Activated CD4-positive, alpha-beta memory T cell treated with anti-CD3 and anti-CD28 coated beads for 36 hours (primary cell): ENCODE measurements around the gene PRDM16. TPM values are rescaled to one million over a fixed set of nuclear protein-coding genes. Genes with fewer than 3 reads are reported as not detected.

Experiments used
- CTCF ChIA-PET: fragments of 350-600 bp; sonication (Branson Sonifier 250); formaldehyde crosslinking; loops from one replicate; lab custom pipeline; 2021; ENCODE audit warnings: antibody characterized with exemption, inconsistent platforms; lab: Charles Lee
- POLR2A ChIA-PET: fragments of 350-600 bp; sonication (Branson Sonifier 250); formaldehyde crosslinking; loops from one replicate; lab custom pipeline; 2021; ENCODE audit warnings: antibody characterized with exemption; lab: Charles Lee
- DNase-seq: peaks from one replicate; pipeline ENCODE4 v3.0.0-alpha.2; 2020
- H3K27ac Mint-ChIP-seq: one replicate; pipeline ENCODE4 v1.8.0; 2021; ENCODE audit warnings: mixed read lengths
- H3K27me3 Mint-ChIP-seq: one replicate; pipeline ENCODE4 v1.8.0; 2021; ENCODE audit warnings: mixed read lengths
- H3K36me3 Mint-ChIP-seq: one replicate; pipeline ENCODE4 v1.8.0; 2021; ENCODE audit warnings: mixed read lengths
- H3K4me1 Mint-ChIP-seq: one replicate; pipeline ENCODE4 v1.8.0; 2021; ENCODE audit warnings: low read depth, mixed read lengths
- H3K4me3 Mint-ChIP-seq: one replicate; pipeline ENCODE4 v1.8.0; 2021; ENCODE audit warnings: mild to moderate bottlenecking, mixed read lengths
- H3K9me3 Mint-ChIP-seq: one replicate; pipeline ENCODE4 v1.8.0; 2021; ENCODE audit warnings: mixed read lengths
- intact Hi-C: fragments of 100-400 bp; cut with micrococcal nuclease; formaldehyde crosslinking; loops from one replicate; pipeline ENCODE4 v1.15.1; 2023
- total RNA-seq, 2 experiments: library from RNA; stranded (reverse); gene quantifications; one replicate each; pipeline ENCODE4 v1.2.3, GENCODE V29; 2021

The PRDM16 gene
- total RNA-seq, 2 experiments from 2014 or later: not detected

- Mint-ChIP-seq H3K4me3 (no peak overlapping the region), H3K4me1 (no peaks in the 10 kb centered on the region), H3K36me3 (no peaks in the 10 kb centered on the region), H3K9me3 (no peaks in the 10 kb centered on the region), H3K27me3 (no peaks in the 10 kb centered on the region), H3K27ac (no peak overlapping the region)
- ChIA-PET POLR2A (no interaction called here), CTCF (no interaction called here)
- intact Hi-C loops: no loop called here
- DNase-seq: no peak
Measured at GRCh38 chr1:3474016-3474415, 405.0 kb downstream of the PRDM16 start.

- ChIA-PET POLR2A (no interaction called here), CTCF (no interaction called here)
- H3K27me3 Mint-ChIP-seq: no peaks in the 10 kb centered on the region
- H3K9me3 Mint-ChIP-seq: no peaks in the 10 kb centered on the region
- no peaks in the 10 kb centered on the region for H3K4me1 Mint-ChIP-seq
- intact Hi-C loops: no loop called here
- H3K27ac Mint-ChIP-seq: no peak overlapping the region
- no peak for DNase-seq
- H3K4me3 Mint-ChIP-seq: no peak overlapping the region
- no peaks in the 10 kb centered on the region for H3K36me3 Mint-ChIP-seq
Measured at GRCh38 chr1:3474421-3474820, 405.4 kb downstream of the PRDM16 start.

- ChIA-PET POLR2A (no interaction called here), CTCF (no interaction called here)
- DNase-seq: no peak
- Mint-ChIP-seq H3K36me3 (no peaks in the 10 kb centered on the region), H3K27me3 (no peaks in the 10 kb centered on the region), H3K4me1 (no peaks in the 10 kb centered on the region), H3K9me3 (no peaks in the 10 kb centered on the region), H3K4me3 (no peak overlapping the region), H3K27ac (no peak overlapping the region)
- intact Hi-C loops: no loop called here
Measured at GRCh38 chr1:3475839-3476573, 407.0 kb downstream of the PRDM16 start.

GRCh38 chr1:3476666-3477065, 407.7 kb downstream of the PRDM16 start:
- Mint-ChIP-seq H3K9me3 (no peaks in the 10 kb centered on the region), H3K27ac (no peak overlapping the region), H3K4me1 (no peaks in the 10 kb centered on the region), H3K4me3 (no peak overlapping the region), H3K27me3 (no peaks in the 10 kb centered on the region), H3K36me3 (no peaks in the 10 kb centered on the region)
- ChIA-PET POLR2A (no interaction called here), CTCF (no interaction called here)
- intact Hi-C loops: no loop called here
- no peak for DNase-seq

- H3K27ac Mint-ChIP-seq: no peak overlapping the region
- no peaks in the 10 kb centered on the region for H3K9me3 Mint-ChIP-seq
- CTCF ChIA-PET: no interaction called here
- no peaks in the 10 kb centered on the region for H3K36me3 Mint-ChIP-seq
- no peaks in the 10 kb centered on the region for H3K4me1 Mint-ChIP-seq
- no peak for DNase-seq
- intact Hi-C loops: no loop called here
- no peak overlapping the region for H3K4me3 Mint-ChIP-seq
- no peaks in the 10 kb centered on the region for H3K27me3 Mint-ChIP-seq
- POLR2A ChIA-PET: no interaction called here
Measured at GRCh38 chr1:3477241-3477995, 408.4 kb downstream of the PRDM16 start.

- intact Hi-C loops: no loop called here
- ChIA-PET CTCF (interaction anchor here (0.8 kb wide), 1 partner anchor 25 kb away, joined by 4 read pairs; no protein-coding TSS in a partner anchor), POLR2A (no interaction called here)
- H3K4me3 Mint-ChIP-seq: no peak overlapping the region
- H3K36me3 Mint-ChIP-seq: no peaks in the 10 kb centered on the region
- H3K9me3 Mint-ChIP-seq: no peaks in the 10 kb centered on the region
- H3K4me1 Mint-ChIP-seq: no peaks in the 10 kb centered on the region
- no peak for DNase-seq
- H3K27me3 Mint-ChIP-seq: no peaks in the 10 kb centered on the region
- no peak overlapping the region for H3K27ac Mint-ChIP-seq
Measured at GRCh38 chr1:3478187-3478586, 409.2 kb downstream of the PRDM16 start.

GRCh38 chr1:3479511-3480368, 410.7 kb downstream of the PRDM16 start:
- no peaks in the 10 kb centered on the region for H3K9me3 Mint-ChIP-seq
- no peak overlapping the region for H3K4me3 Mint-ChIP-seq
- H3K27ac Mint-ChIP-seq: no peak overlapping the region
- no peaks in the 10 kb centered on the region for H3K27me3 Mint-ChIP-seq
- DNase-seq: no peak
- no peaks in the 10 kb centered on the region for H3K36me3 Mint-ChIP-seq
- intact Hi-C loops: no loop called here
- POLR2A ChIA-PET: no interaction called here
- CTCF ChIA-PET: interaction anchor here (1.0 to 1.9 kb wide), 2 partner anchors 11 to 27 kb away, joined by 3 to 8 read pairs; no protein-coding TSS in a partner anchor
- H3K4me1 Mint-ChIP-seq: no peaks in the 10 kb centered on the region

GRCh38 chr1:3480369-3480719, 411.3 kb downstream of the PRDM16 start:
- CTCF ChIA-PET: interaction anchor here (1.9 kb wide), 1 partner anchor 27 kb away, joined by 8 read pairs; no protein-coding TSS in a partner anchor
- DNase-seq: no peak
- Mint-ChIP-seq H3K9me3 (no peaks in the 10 kb centered on the region), H3K27me3 (no peaks in the 10 kb centered on the region), H3K4me1 (no peaks in the 10 kb centered on the region), H3K4me3 (no peak overlapping the region), H3K36me3 (no peaks in the 10 kb centered on the region), H3K27ac (no peak overlapping the region)
- POLR2A ChIA-PET: no interaction called here
- intact Hi-C loops: no loop called here

GRCh38 chr1:3481046-3481445, 412.0 kb downstream of the PRDM16 start:
- intact Hi-C loops: no loop called here
- Mint-ChIP-seq H3K36me3 (no peaks in the 10 kb centered on the region), H3K27ac (no peak overlapping the region), H3K27me3 (no peaks in the 10 kb centered on the region), H3K9me3 (no peaks in the 10 kb centered on the region), H3K4me3 (no peak overlapping the region), H3K4me1 (no peaks in the 10 kb centered on the region)
- no peak for DNase-seq
- CTCF ChIA-PET: interaction anchor here (1.9 kb wide), 1 partner anchor 28 kb away, joined by 8 read pairs; no protein-coding TSS in a partner anchor
- POLR2A ChIA-PET: no interaction called here

GRCh38 chr1:3481836-3482375, 412.9 kb downstream of the PRDM16 start:
- POLR2A ChIA-PET: no interaction called here
- CTCF ChIA-PET: interaction anchor here (1.4 to 1.9 kb wide), 2 partner anchors 29 to 146 kb away, joined by 3 to 8 read pairs; no protein-coding TSS in a partner anchor
- no peaks in the 10 kb centered on the region for H3K36me3 Mint-ChIP-seq
- no peak overlapping the region for H3K4me3 Mint-ChIP-seq
- H3K9me3 Mint-ChIP-seq: no peaks in the 10 kb centered on the region
- intact Hi-C loops: loop anchor here (2.0 kb wide), 1 partner anchor 29 kb away; no protein-coding TSS in a partner anchor
- no peaks in the 10 kb centered on the region for H3K27me3 Mint-ChIP-seq
- DNase-seq: no peak
- H3K27ac Mint-ChIP-seq: no peak overlapping the region
- no peaks in the 10 kb centered on the region for H3K4me1 Mint-ChIP-seq

- Mint-ChIP-seq H3K27ac (no peak overlapping the region), H3K36me3 (no peaks in the 10 kb centered on the region), H3K9me3 (no peaks in the 10 kb centered on the region), H3K27me3 (no peaks in the 10 kb centered on the region), H3K4me1 (no peaks in the 10 kb centered on the region), H3K4me3 (no peak overlapping the region)
- POLR2A ChIA-PET: no interaction called here
- intact Hi-C loops: loop anchor here (2.0 kb wide), 1 partner anchor 30 kb away; no protein-coding TSS in a partner anchor
- CTCF ChIA-PET: interaction anchor here (1.1 to 1.4 kb wide), 2 partner anchors 29 to 145 kb away, joined by 3 to 12 read pairs; no protein-coding TSS in a partner anchor
- peak; percentile 19 for DNase-seq
Measured at GRCh38 chr1:3482378-3482849, 413.4 kb downstream of the PRDM16 start.
